ENCODE data around the gene ADAM33.

ADAM33 gene

GRCh38 chr20:3667434-3668037 is 14.3 kb downstream of the ADAM33 start:
- no peak for DNase-seq (ENCODE audit: low spot score)

- DNase-seq (ENCODE audit: low spot score), result no peak
Measured at GRCh38 chr20:3663858-3664257, 18.0 kb downstream of the ADAM33 start.

- no peak for DNase-seq (ENCODE audit: low spot score)
Measured at GRCh38 chr20:3663031-3663701, 18.6 kb downstream of the ADAM33 start, which contains the start of gene GFRA4. Gene GFRA4 (minus strand): TSS chr20:3663399. CDS start chr20:3663399, 0 bp downstream.

GRCh38 chr20:3661814-3662665 is 19.8 kb downstream of the ADAM33 start:
- no peak for DNase-seq (ENCODE audit: low spot score)

- DNase-seq (ENCODE audit: low spot score), result no peak
Measured at GRCh38 chr20:3661060-3661813, 20.6 kb downstream of the ADAM33 start.

GRCh38 chr20:3660262-3661059 is 21.3 kb downstream of the ADAM33 start:
- DNase-seq (ENCODE audit: low spot score), result no peak

GRCh38 chr20:3659492-3660261 is 22.1 kb downstream of the ADAM33 start:
- no peak for DNase-seq (ENCODE audit: low spot score)

GRCh38 chr20:3658716-3659491 is 22.9 kb downstream of the ADAM33 start:
- no peak for DNase-seq (ENCODE audit: low spot score)

- DNase-seq (ENCODE audit: low spot score), result no peak
Measured at GRCh38 chr20:3658019-3658715, 23.6 kb downstream of the ADAM33 start.

- no peak for DNase-seq (ENCODE audit: low spot score)
Measured at GRCh38 chr20:3655131-3655405, 26.7 kb downstream of the ADAM33 start.

GRCh38 chr20:3654326-3655130 is 27.3 kb downstream of the ADAM33 start:
- DNase-seq (ENCODE audit: low spot score), result no peak

- no peak for DNase-seq (ENCODE audit: low spot score)
Measured at GRCh38 chr20:3653921-3654320, 27.9 kb downstream of the ADAM33 start.

GRCh38 chr20:3652676-3653596 is 28.9 kb downstream of the ADAM33 start:
- no peak for DNase-seq (ENCODE audit: low spot score)

GRCh38 chr20:3652221-3652620 is 29.6 kb downstream of the ADAM33 start:
- no peak for DNase-seq (ENCODE audit: low spot score)

- no peak for DNase-seq (ENCODE audit: low spot score)
Measured at GRCh38 chr20:3651204-3651962, 30.4 kb downstream of the ADAM33 start.

- DNase-seq (ENCODE audit: low spot score), result no peak
Measured at GRCh38 chr20:3648951-3649350, 32.9 kb downstream of the ADAM33 start.

- no peak for DNase-seq (ENCODE audit: low spot score)
Measured at GRCh38 chr20:3647473-3647872, 34.3 kb downstream of the ADAM33 start.
